Measurements from ENCODE around the gene IQGAP2. TPM values are rescaled to one million over a fixed set of nuclear protein-coding genes. Genes with fewer than 3 reads are reported as not detected.

The IQGAP2 gene
- total RNA-seq, 2 experiments from 2014 or later, result 37.7 to 39.1 TPM

DNA sequence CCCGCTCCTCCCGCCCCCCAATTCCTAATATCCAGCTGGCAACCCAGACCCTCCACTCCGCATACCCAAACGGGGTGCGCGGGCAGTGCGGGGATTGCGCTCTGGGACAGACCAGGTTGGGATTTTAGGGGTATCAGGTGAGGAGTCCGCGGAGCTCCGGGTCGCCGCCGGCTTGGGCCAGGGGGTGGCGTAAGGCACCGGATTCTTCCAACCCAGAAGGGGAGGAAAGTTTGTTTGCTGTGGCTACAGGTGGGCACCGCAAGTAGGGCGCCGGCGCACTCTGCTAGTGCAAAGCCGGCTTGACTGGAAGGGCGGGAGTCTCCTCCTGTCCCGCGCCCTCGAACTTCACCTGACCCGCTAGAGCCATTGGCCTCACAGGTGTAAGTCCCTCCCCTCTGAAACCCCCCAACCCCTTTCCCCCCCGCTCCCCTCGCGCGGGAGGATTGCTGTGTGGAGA lies 709 bp downstream of the IQGAP2 start:
- Mint-ChIP-seq H3K4me1 (ENCODE audit: low read depth) (peaks cover 52% of the 10 kb centered on the region), H3K27ac (peak overlapping the region; percentile 98), H3K9me3 (no peaks in the 10 kb centered on the region), H3K36me3 (ENCODE audit: low read depth) (peaks cover 9% of the 10 kb centered on the region), H3K4me3 (peak overlapping the region; percentile 87), H3K27me3 (no peaks in the 10 kb centered on the region)
- intact Hi-C loops (cut with micrococcal nuclease), result loop anchor here (1.0 to 5.0 kb wide), 3 partner anchors 69 to 140 kb away; no protein-coding TSS in a partner anchor
- ChIA-PET POLR2A (interaction anchor here (0.6 to 3.9 kb wide), 18 partner anchors 15 to 229 kb away, joined by 3 to 53 read pairs (median 4); no protein-coding TSS in a partner anchor), CTCF (interaction anchor here (0.7 to 5.1 kb wide), 31 partner anchors 10 to 371 kb away, joined by 3 to 62 read pairs (median 4); no protein-coding TSS in a partner anchor)
- ATAC-seq, result peak; percentile 28
- TF ChIP-seq, protein P1, sequence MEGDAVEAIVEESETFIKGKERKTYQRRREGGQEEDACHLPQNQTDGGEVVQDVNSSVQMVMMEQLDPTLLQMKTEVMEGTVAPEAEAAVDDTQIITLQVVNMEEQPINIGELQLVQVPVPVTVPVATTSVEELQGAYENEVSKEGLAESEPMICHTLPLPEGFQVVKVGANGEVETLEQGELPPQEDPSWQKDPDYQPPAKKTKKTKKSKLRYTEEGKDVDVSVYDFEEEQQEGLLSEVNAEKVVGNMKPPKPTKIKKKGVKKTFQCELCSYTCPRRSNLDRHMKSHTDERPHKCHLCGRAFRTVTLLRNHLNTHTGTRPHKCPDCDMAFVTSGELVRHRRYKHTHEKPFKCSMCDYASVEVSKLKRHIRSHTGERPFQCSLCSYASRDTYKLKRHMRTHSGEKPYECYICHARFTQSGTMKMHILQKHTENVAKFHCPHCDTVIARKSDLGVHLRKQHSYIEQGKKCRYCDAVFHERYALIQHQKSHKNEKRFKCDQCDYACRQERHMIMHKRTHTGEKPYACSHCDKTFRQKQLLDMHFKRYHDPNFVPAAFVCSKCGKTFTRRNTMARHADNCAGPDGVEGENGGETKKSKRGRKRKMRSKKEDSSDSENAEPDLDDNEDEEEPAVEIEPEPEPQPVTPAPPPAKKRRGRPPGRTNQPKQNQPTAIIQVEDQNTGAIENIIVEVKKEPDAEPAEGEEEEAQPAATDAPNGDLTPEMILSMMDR (IDR thresholded peaks at IDR 0.05), result no peak
- DNase-seq, result peak; percentile 84

DNA sequence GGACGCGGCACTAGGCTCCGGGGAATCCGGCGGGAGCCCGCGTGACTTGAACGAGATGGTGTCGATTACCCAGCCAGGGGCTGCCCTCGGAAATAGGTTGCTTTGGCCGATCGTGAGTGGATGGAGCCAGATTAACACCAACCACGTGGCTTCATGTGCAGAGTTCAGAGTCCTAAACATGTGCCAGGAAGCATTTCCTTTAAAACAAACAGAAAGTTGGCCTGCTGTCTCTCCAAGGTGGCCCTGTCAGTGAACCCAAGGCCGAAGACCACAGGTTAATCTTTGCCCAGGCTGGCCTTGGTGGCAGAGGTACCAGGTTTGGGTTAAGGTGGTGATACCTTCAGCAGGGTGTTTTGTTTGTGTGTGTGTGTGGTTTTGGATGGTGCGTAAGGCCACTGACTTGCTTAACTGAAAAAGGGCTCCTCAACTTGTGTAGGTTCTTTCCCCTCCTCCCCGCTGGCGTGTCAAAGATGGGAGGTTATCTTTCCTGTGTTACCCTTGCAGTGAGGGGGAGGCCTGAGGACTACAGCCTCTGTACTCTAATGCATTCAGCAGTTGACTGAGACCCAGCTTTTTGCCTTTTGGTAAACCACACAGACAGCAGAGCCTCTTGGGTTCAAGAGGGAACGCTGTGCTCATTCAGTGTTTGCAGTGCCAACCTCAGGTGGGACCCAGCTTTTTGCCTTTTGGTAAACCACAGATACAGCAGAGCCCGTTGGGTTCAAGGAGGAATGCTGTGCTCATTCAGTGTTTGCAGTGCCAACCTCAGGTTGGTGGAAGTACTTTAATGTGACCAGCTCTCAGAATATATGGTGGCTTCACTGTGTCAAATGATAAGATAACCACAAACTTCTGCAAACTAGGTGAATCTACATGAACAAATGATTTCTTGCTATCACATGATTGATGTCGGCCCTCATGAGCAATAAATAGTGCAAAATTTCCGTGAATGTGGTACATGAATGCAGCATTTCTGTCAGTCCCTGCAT lies 1.4 kb downstream of the IQGAP2 start:
- ATAC-seq (peak; percentile 63), DNase-seq (peak; percentile 92)
- H3K4me3 Mint-ChIP-seq, result peak overlapping the region; percentile 87
- POLR2A ChIA-PET, result interaction anchor here (0.7 to 3.9 kb wide), 11 partner anchors 18 to 179 kb away, joined by 3 to 53 read pairs (median 4); no protein-coding TSS in a partner anchor
- peaks cover 11% of the 10 kb centered on the region for H3K36me3 Mint-ChIP-seq (ENCODE audit: low read depth)
- no peaks in the 10 kb centered on the region for H3K9me3 Mint-ChIP-seq
- intact Hi-C loops (cut with micrococcal nuclease), result loop anchor here (1.0 to 5.0 kb wide), 3 partner anchors 68 to 139 kb away; no protein-coding TSS in a partner anchor
- no peaks in the 10 kb centered on the region for H3K27me3 Mint-ChIP-seq
- H3K4me1 Mint-ChIP-seq (ENCODE audit: low read depth), result peaks cover 52% of the 10 kb centered on the region
- H3K27ac Mint-ChIP-seq, result peak overlapping the region; percentile 98
- CTCF ChIA-PET, result interaction anchor here (0.8 to 5.1 kb wide), 22 partner anchors 10 to 370 kb away, joined by 3 to 62 read pairs (median 4); no protein-coding TSS in a partner anchor
- TF ChIP-seq, protein P1 (IDR thresholded peaks at IDR 0.05), result no peak

DNA sequence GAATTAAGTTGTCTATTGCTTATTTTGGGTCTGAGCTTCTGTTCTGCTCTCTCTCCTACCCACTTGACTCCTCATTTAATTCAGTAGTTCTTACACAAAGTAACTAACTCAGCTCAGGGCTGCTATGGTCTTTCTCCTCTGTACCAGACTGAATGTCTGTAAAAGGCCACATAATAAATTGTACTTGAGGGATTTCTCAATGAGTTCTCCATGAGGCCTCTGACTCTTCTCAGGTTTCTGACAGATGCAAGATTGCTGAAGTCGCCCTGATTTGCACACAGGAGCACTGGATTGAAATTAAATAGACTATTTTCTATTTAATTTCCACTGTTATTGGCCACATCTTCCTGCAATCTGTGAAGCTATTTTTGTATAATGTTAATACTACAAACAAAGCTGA lies 2.9 kb downstream of the IQGAP2 start:
- POLR2A ChIA-PET, result interaction anchor here (0.7 to 1.1 kb wide), 2 partner anchors 119 to 141 kb away, joined by 3 read pairs; no protein-coding TSS in a partner anchor
- DNase-seq (no peak), ATAC-seq (no peak)
- Mint-ChIP-seq H3K9me3 (no peaks in the 10 kb centered on the region), H3K27me3 (no peaks in the 10 kb centered on the region), H3K36me3 (ENCODE audit: low read depth) (peaks cover 11% of the 10 kb centered on the region), H3K27ac (peak overlapping the region; percentile 98), H3K4me3 (peak overlapping the region; percentile 87), H3K4me1 (ENCODE audit: low read depth) (peaks cover 56% of the 10 kb centered on the region)
- intact Hi-C loops (cut with micrococcal nuclease), result no loop called here
- CTCF ChIA-PET, result interaction anchor here (1.1 to 5.1 kb wide), 5 partner anchors 9 to 142 kb away, joined by 4 to 62 read pairs (median 24); no protein-coding TSS in a partner anchor
- TF ChIP-seq, protein P1 (IDR thresholded peaks at IDR 0.05), result no peak

DNA sequence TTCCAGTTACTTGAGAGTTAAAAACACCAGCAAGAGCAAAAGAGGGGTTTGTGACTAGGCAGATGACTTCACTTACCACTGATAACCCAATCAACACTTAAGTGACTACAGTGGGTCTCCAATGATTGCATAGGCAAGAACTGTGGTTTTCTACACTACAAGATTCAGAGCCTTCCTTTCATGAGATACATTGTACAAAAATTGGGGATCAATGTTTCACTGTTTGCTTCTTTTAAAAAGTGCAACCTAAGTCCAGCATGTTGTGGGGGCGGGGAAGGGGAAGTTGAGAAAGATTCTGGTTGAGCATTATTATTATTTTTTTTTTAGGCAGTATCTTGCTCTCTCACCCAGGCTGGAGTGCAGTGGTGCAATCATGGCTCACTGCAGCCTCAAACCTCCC lies 3.6 kb downstream of the IQGAP2 start:
- Mint-ChIP-seq H3K9me3 (no peaks in the 10 kb centered on the region), H3K27ac (peak overlapping the region; percentile 60), H3K36me3 (ENCODE audit: low read depth) (peaks cover 11% of the 10 kb centered on the region), H3K4me3 (no peak overlapping the region), H3K27me3 (no peaks in the 10 kb centered on the region), H3K4me1 (ENCODE audit: low read depth) (peaks cover 49% of the 10 kb centered on the region)
- intact Hi-C loops (cut with micrococcal nuclease), result no loop called here
- ATAC-seq, result no peak
- CTCF ChIA-PET, result interaction anchor here (1.3 to 1.7 kb wide), 2 partner anchors 77 to 137 kb away, joined by 5 to 12 read pairs; no protein-coding TSS in a partner anchor
- POLR2A ChIA-PET, result interaction anchor here (1.1 kb wide), 1 partner anchor 118 kb away, joined by 3 read pairs; no protein-coding TSS in a partner anchor
- peak; percentile 12 for DNase-seq
- TF ChIP-seq, protein P1 (IDR thresholded peaks at IDR 0.05), result no peak
